ENCODE data around the gene SH2B2.

DNA sequence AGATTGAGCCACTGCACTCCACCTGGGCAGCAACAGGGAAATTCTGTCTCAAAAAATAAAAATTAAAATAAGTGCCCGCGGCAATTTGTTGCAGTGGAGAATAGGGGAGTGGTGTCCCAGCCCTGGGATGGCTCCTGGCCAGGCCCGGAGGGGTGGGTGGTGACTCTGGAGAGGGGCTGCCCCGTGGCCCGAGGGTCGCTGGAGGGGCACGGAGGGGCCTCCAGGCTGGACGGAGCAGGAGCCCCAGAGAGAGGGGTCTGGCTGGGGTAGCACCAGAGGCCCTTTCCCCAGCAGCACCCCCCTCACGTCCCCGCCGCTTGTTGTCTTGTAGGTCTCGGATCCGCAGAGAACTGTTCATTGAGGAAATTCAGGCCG, 38.6 kb upstream of the SH2B2 start:
- TF ChIP-seq, protein P1, sequence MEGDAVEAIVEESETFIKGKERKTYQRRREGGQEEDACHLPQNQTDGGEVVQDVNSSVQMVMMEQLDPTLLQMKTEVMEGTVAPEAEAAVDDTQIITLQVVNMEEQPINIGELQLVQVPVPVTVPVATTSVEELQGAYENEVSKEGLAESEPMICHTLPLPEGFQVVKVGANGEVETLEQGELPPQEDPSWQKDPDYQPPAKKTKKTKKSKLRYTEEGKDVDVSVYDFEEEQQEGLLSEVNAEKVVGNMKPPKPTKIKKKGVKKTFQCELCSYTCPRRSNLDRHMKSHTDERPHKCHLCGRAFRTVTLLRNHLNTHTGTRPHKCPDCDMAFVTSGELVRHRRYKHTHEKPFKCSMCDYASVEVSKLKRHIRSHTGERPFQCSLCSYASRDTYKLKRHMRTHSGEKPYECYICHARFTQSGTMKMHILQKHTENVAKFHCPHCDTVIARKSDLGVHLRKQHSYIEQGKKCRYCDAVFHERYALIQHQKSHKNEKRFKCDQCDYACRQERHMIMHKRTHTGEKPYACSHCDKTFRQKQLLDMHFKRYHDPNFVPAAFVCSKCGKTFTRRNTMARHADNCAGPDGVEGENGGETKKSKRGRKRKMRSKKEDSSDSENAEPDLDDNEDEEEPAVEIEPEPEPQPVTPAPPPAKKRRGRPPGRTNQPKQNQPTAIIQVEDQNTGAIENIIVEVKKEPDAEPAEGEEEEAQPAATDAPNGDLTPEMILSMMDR (IDR thresholded peaks at IDR 0.05): no peak
- TF ChIP-seq POLR2AphosphoS5 (IDR thresholded peaks at IDR 0.05): no peak

Measured in prostate gland (tissue), 2 donors.